NCI-H1092 (cell line): Measurements from ENCODE around the gene PREPL.

Experiments
- DNase-seq: peaks from one replicate; lab custom pipeline; 2025; lab: John Stamatoyannopoulos, UW

PREPL gene

DNA sequence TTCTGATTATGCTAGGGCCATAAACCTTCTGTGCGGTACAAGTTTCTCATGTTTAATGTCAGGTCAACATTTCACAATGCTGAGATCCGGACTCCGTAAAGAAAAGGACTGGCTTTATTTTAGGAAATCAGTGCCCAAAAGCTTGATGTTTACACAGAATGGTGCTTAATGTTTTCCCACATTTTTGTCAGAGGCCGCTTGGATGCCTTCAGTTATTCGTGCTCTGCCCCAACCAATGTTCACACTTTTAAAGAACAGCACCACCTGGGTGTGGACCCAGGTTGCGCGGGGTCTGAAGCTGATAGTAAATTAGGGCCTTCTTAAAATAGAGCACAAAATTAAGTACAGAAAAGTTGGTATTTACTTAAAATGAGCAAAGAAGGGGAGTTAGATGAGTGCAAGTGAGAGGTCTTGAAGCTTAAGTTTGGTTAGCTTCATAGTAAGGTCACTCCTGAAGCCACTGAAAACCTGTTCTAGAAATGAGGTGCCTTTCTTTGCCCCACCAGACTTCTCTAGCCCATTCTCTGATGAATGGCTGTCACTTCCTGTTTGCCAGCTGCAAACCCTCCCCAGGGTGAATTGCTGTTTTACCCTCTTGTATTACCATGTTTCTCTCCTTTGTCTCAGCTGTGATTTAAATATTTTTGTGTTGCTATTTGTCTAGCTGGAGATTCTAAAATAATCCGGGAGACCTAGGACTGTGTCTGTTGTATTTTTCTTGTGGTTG lies 65.5 kb downstream of the PREPL start:
- no peak for DNase-seq

DNA sequence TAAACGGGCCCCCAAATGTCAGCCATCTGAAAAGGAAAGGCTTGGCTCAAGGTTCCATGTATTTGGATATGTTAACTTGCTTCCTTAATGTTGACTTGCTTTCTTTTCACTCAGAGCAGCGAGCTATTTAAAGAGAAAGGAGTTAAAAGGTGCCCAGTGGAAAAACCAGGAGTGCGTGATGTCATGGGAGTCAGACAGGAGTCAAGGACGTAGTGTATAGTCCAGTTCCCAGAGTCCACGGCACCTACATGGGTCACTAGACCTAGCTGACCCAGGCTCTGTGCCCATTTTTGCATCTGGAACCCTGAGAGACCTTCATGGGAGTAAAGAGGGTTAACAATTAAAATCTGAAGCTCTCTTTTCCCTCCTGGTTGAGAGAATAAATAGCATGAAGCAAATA lies 66.2 kb downstream of the PREPL start:
- DNase-seq = no peak

DNA sequence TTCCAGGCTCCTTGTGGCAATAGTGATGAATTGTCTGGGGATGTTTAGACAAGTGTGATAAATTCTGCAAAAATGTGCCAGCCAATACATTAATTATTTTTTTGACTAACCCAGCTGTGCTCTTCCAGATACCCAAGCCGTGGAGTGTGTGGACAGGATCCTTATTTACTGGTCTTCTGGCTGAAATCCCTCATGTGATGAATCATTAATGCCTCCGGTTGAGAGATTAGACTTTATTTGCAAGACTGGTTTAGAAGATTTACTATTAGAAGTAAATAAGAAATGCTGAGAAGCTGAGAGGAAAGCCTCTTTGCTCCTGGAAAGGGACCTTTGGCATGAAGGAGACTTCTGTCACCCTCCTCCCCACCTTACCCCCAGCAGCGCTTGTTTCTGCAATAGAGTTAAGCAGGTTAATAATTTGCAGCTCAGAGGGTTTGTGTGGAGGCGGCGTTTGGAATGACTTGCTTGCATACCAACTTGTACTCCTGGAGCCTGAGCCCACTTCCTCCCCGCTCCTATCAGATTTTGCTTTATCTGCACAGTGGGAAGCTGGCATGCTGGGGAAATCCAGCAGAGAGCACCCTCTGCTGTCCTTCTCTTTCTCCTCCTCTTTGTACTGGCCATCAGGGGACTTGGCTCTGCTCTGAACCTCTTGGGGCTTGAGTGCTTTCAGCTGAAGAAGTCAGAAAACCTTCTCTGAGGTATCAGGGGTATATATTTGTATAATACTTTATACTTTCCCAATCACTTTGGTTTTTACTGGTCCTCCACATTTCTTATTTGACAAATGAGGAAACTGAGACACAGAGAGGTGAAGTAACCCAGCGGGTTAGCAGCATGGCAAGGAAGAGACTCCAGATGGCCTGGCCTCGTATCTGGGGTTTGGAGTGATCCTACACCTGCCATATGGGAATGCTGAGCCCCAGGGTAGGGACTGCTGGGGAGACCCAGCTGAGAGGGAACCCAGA lies 69.7 kb downstream of the PREPL start:
- peak; percentile 39 for DNase-seq

DNA sequence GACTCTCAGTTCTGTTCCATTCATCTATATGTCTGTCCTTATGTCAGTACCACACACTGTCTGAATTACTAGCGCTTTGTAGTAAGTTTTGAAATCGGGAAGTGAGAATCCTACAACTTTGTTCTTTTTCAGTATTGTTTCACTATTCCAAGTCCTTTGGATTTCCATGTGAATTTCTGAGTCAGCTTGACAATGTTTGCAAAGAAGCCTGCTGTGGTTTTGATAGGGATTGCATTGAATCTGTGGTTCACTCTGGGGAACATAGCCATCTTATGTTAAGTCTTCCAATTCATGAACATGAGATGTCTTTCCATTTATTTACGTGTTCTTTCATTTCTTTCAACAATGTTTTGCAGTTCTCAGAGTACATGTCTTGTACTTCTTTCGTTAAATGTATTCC lies 71.0 kb downstream of the PREPL start:
- DNase-seq = no peak

DNA sequence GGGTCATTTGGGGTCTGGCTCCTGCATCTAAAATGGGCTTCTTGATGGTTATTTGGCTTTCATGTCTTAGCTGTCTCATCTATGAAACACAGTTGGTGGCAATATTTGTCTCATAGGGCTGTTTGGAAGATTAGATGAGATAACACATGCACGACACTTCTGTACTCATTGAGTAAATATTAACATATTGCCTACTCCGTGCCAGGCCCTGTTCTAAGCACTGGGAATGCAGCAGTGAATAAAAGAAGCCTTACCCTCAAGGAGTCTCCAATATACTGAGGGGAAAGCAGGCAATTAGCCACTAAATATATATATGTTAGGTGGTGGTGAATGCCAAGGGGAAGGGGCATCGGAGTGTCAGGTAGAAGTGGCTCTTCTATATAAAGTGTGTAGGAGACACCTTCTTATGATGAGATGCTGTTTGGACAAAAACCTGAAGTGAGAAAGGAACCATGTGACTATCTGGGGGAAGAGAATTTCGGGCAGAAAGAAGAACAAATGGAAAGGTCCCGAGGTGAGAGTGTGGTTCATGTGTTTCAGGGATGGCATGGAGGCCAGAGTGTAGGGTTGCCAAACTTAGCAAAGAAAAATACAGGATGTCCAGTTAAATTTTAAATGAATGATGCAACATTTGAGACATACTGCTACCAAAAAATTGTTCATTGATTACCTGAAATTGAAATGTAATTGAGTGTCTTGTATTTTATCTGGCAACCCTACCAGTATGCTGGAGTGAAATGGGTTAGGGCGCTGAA lies 74.2 kb downstream of the PREPL start:
- no peak for DNase-seq

DNA sequence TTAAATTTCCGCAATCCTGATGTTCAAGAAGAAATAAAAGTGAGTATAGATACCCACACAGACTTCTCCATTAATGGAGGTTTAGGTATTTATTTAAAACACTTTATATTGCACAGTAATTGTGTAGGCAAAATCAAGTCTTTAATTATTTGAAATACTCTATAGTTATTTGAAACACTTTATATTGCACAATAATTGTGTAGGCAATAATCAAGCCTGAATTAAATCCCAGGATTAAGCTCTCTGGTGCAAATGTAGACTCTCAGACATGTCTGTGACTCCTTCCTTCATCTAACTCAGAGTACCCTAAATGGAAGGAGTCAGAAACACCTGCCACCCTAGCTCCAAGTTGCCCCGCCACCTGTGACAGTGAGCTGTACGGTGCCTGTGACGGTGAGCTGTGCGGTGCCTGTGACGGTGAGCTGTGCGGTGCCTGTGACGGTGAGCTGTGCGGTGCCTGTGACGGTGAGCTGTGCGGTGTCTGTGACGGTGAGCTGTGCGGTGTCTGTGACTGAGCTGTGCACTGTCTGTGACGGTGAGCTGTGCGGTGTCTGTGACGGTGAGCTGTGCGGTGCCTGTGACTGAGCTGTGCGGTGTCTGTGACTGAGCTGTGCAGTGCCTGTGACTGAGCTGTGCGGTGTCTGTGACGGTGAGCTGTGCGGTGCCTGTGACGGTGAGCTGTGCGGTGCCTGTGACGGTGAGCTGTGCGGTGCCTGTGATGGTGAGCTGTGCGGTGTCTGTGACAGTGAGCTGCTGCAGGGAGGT lies 75.0 kb downstream of the PREPL start:
- DNase-seq = no peak

DNA sequence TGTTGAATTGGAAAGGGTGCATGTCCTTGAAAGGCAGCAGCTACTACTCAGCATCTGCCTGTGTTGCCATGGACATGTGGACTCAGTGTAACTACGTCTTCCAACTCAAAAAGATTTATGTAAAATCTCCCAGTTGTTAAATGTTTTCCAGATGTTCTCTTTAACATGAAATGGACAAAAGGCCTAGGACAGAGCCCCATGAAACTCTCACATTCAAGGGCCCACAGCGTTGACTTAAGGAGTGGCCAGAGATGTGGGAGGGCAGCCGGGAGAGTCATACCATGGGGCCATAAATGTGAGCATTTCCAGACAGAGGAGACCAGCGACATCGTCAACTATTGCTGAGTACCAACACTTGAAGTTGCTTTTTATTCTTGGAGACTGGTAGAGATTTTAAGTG lies 76.1 kb downstream of the PREPL start:
- no peak for DNase-seq

DNA sequence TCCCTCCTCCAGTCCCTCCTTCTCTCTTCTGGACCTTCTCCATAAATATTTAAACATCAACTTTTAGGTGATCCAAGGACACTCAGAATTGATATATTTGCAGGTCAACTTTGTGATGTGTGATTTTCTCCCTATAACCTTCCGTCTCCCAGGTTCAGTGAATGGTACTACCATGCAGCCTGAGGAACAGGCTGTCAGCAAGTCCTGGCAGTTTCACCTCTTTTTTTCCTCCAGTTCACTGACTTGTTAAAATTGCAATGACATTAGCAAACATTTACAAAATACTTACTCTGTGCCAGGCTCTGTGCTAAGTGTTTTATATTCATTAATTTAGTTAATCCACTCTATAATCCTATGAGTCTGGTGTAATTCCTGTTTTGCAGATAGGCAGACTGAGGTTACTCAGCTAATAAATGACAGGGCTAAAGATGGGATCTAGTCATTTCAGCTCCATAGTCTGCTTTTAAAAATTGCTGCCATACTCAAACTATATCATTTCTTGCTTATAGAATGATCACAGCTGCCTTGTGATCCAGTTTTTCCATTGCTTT lies 78.1 kb downstream of the PREPL start:
- no peak for DNase-seq

DNA sequence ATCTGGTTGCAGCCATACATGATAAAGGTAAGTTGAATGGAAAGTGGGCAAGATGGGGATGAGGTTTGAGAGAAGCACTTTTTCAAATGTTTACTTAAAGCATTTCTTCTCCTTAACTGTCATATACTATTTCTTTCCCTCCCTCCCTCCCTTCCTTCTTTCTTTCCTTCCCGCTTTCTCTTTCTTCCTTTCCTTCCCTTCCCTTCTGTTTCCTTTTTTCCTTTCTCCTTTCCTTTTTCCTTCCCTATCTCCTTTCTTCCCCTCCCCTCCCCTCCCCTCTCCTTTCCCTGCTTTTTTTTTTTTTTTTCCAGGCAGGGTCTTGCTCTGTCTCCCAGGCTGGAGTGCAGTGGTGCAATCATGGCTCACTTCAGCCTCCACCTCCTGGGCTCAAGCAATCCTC lies 80.4 kb downstream of the PREPL start:
- DNase-seq = no peak

DNA sequence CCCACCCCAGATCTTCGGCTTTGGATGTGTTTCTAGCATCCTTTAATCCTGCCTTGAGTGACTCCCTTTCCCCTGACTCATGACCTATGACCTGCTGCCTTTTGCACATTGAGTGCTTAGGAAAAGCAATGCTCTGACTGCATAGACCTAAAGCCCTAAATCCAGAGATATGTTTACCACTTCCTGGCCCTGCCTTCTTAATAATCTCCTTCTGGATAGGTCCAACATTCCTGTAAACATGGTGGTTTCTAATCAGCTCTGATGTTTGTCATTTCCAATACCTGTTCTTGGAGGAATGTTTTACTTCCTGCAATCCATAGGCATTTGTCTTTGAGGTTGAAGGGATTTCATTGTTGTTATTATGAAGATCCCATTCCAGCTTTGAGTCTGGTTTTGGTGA lies 83.8 kb downstream of the PREPL start:
- no peak for DNase-seq

DNA sequence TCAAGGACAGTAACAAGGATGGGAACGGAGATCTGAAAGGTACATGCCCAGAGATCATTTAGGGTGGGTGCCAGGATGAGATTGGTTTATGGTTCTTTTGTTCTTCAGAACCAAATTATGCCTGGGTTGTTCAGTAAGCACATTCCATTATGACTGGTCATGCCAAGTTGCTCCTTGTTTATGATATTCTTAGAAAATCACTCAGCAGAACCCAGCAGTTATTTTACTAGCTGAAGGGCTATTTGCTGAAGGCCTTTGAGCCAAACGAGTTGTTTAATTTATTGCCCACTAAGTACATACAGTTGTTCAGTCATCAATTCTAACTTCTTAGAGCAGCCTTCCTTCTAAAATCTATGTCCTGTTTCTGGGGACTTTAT lies 85.4 kb downstream of the PREPL start:
- no peak for DNase-seq

DNA sequence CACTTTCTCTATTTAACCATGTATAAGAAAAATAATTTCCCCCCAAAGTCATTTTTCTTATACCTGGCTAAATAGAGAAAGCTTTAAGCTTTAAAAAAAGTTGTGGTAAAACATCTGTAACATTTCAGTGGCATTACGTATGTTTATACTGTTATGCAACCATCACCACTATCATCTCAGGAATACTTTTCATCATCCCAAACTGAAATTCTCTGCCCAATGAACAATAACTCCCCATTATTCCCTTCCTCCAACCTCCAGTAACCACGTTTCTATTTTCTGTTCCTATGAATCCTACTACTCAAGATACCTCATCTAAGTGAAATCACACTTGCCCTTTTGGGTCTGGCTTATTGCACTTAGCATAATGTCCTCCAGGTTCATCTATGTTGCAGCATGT lies 87.7 kb downstream of the PREPL start:
- no peak for DNase-seq

DNA sequence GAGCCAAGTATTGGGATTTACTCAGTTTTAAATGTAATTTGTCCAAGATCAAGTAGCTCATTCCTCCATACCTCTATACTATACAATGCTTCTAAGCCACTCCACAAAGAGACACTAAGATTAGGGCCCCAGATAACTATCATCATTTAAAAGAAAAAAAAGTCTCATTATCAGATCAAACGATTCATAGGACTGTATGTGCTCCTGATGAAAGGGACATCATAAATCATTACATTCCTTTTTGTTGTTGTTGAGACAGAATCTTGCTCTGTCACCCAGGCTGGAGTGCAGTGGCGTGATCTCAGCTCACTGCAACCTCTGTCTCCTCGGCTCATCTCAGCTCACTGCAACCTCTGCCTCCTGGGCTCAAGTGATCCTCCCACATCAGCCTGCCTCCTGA lies 88.2 kb downstream of the PREPL start:
- DNase-seq = no peak

DNA sequence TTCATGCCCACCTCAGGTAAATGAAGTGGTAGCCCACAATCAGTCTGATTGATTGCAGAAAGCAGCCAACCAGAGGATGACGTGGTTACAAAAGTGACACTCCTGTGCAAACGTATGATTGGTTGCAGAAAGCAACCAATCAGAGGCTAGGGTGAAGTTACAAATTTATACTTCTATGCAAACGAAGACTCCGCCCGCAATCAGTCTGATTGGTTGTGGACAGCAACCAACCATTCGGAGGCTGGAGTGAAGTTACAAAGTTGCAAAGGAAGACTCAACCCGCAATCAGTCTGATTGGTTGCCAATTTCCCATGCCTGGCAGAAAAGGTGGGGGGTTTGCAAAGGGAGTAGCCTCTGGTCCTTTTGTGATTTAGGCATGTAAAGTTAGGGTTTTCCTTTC lies 90.0 kb downstream of the PREPL start:
- no peak for DNase-seq

DNA sequence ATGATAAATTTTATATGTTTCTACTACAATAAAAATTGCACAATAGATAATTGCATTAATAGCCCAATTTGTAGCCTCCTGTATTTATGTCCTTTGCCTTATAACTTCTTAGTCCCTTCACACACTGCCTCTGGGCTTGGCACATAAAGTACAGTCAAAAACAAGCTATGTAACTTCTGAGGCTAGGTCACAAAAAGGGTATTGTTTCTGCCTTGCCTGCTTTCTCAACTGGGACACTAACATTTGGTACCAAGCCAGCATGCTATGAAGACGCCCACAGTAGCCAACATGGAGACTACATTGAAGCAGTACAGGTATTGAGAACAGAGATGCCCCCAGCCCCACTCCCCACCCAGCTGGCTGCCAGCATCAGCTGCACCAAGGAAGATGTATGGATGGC lies 91.5 kb downstream of the PREPL start:
- DNase-seq = no peak

DNA sequence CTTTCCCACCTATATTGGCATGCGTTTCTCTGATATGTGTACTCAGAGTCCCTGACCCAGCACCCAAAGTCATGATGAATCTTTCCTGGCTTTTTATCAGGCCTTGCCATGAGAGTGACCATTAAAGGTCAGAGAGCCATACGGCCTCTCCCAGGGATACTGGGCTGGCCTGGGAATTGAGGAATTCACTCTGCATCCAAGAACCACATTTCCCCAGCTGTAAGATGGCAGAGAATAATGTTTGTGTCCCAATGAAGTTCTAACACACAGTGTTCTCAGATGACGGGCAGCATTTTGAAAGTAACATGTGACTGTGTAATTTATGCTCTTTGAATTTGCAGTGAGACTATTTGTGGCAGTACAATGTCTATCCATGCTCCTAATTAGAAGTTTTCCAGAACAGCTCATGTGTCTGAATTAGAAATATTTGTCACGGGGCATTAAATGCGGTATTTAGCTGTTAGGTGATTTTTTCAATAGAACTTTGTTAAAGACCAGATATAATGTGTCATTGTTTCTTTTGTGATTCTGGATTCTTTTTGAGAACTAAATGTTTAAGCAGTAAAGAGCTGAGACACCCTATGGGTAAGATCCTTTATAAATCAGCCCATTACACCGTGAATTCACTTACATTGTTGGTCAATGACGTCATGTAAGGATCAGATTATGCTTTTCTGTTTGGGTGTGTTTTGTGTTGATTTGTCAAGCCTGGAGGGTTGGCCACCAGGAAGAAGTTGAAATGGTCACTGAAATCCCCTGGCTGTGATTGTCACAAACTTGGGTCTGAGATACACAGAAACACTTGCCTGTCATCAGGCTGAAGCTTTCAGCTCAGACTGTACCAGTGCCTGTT lies 93.3 kb downstream of the PREPL start:
- DNase-seq = no peak
